ENCODE results near the gene PPP6R3. TPM values are rescaled to one million over a fixed set of nuclear protein-coding genes. Genes with fewer than 3 reads are reported as not detected.
"Not testable (repeated sequence)": the region's sequence is repeated elsewhere in the genome, so short reads cannot be mapped to it uniquely, and the experiment has no call there.

The PPP6R3 gene
- total RNA-seq, 4 donors from 2014 or later: 90.7 to 253 (median 164) TPM

DNA sequence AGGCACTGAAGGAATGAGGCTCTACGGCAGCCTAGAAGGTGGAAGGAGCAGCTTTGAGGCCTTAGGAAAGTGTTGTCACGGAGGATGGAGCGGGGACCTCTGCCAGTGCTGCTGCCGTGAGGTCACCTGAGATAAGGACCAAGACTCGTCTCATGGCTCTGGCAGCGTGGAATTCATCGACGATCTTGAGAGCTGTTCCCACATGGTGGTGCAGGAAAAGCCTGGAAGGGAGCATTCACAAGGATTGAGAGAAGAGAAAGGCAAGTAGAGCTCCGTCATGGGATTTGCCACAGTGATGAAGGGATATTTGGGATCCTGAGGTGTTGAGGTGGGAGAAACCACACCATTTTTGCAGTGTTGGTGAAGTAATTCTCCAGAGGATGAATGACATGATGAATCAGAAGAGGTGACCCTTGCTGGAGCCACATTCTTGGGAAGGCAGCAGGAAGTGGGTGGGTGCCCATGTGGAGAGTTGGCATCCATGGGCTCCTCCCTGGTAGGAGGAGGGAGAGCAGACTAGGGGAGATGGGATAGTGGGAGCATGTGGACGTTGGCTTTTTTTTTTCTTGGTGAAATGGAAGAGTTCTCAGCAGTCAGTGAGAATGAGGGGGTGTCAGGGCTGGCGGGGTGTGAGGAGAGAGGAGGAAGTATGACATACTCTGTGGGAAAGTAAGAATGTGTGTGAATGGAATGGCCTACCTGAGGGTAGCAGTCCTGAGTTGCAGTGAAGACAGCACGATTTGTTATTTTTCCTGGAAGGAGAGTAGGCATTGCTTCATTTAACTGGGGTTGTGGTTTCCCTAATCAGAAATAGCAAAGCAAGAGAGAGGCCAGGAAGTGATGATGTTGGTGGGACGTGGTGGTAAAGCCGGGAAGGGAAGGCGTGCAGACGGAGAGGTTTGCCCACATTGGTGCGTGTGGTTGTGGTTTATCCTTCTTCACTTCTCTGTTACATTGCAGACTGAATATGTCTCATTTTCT lies 11.1 kb downstream of the PPP6R3 start:
- no peak overlapping the region for H3K27ac ChIP-seq
- H3K27me3 ChIP-seq: no peaks in the 10 kb centered on the region
- H3K4me3 ChIP-seq: no peak overlapping the region
- TF ChIP-seq, protein P1, sequence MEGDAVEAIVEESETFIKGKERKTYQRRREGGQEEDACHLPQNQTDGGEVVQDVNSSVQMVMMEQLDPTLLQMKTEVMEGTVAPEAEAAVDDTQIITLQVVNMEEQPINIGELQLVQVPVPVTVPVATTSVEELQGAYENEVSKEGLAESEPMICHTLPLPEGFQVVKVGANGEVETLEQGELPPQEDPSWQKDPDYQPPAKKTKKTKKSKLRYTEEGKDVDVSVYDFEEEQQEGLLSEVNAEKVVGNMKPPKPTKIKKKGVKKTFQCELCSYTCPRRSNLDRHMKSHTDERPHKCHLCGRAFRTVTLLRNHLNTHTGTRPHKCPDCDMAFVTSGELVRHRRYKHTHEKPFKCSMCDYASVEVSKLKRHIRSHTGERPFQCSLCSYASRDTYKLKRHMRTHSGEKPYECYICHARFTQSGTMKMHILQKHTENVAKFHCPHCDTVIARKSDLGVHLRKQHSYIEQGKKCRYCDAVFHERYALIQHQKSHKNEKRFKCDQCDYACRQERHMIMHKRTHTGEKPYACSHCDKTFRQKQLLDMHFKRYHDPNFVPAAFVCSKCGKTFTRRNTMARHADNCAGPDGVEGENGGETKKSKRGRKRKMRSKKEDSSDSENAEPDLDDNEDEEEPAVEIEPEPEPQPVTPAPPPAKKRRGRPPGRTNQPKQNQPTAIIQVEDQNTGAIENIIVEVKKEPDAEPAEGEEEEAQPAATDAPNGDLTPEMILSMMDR (IDR thresholded peaks at IDR 0.05): no peak
- TF ChIP-seq POLR2A (IDR thresholded peaks at IDR 0.05): no peak
- H3K9me3 ChIP-seq: no peaks in the 10 kb centered on the region
- no peak for DNase-seq
- intact Hi-C loops (cut with DNase I; ENCODE audit: low total_unique reads): no loop called here
- H3K4me1 ChIP-seq: peaks cover 16 to 31% of the 10 kb centered on the region in 2 donors
- H3K36me3 ChIP-seq: no peaks in the 10 kb centered on the region

DNA sequence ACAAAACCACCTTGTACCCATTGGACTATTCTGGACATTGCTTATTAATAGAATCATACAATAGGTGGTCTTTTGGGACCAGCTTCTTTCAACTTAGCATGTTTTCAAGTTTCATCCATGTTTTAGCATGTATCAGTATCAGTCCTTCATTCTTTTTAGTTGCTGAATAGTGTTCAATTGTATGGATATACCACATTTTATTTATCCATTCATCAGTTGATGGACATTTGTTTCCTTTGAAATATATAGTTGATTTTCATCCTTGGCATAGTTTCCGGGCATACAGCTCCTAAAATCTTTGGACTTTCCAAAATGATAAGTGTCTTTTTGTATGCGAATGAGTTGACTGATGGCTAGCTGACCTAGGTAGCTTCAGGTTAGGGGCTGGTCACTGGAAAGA lies 12.2 kb downstream of the PPP6R3 start:
- no peak for DNase-seq
- Histone ChIP-seq H3K4me1 (peaks cover 16 to 31% of the 10 kb centered on the region in 2 donors), H3K27ac (no peak overlapping the region), H3K9me3 (no peaks in the 10 kb centered on the region), H3K36me3 (no peaks in the 10 kb centered on the region), H3K27me3 (no peaks in the 10 kb centered on the region), H3K4me3 (no peak overlapping the region)
- intact Hi-C loops (cut with DNase I; ENCODE audit: low total_unique reads): no loop called here
- no peak for TF ChIP-seq POLR2A (IDR thresholded peaks at IDR 0.05)
- TF ChIP-seq, protein P1 (IDR thresholded peaks at IDR 0.05): no peak

DNA sequence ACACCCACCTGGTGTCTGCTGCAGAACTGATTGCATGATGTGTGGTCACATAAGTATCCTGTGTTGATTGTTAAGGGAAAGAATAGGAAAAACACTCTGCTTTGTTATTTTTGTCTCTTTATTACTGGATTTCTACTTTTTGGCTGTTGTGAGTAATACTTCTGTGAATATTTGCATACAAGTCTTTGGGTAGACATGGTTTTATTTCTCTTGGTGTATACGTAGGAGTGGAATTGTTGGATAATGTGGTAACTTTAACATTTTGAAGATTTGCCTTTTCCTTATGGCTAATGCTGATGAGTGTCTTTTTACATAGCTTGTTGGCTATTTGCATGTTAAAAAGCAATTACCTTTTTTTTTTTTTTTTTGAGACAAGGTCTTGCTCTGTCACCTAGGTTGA lies 13.1 kb downstream of the PPP6R3 start:
- TF ChIP-seq, protein P1 (IDR thresholded peaks at IDR 0.05): no peak
- no peak for TF ChIP-seq POLR2A (IDR thresholded peaks at IDR 0.05)
- Histone ChIP-seq H3K36me3 (no peaks in the 10 kb centered on the region), H3K4me3 (no peak overlapping the region), H3K27me3 (no peaks in the 10 kb centered on the region), H3K9me3 (no peaks in the 10 kb centered on the region), H3K27ac (no peak overlapping the region), H3K4me1 (peaks cover 16 to 25% of the 10 kb centered on the region in 2 donors)
- intact Hi-C loops (cut with DNase I; ENCODE audit: low total_unique reads): no loop called here
- no peak for DNase-seq

DNA sequence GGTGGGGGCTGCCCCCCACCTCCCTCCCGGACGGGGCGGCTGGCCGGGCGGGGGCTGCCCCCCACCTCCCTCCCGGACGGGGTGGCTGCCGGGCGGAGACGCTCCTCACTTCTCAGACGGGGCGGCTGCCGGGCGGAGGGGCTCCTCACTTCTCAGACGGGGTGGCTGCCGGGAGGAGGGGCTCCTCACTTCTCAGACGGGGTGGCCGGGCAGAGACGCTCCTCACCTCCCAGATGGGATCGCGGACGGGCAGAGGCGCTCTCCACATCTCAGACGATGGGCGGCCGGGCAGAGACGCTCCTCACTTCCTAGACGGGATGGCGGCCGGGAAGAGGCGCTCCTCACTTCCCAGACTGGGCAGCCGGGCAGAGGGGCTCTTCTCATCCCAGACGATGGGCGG lies 15.1 kb downstream of the PPP6R3 start:
- H3K27me3 ChIP-seq; H3K36me3 ChIP-seq; H3K4me3 ChIP-seq; DNase-seq; H3K9me3 ChIP-seq; H3K27ac ChIP-seq; H3K4me1 ChIP-seq; intact Hi-C loops (cut with DNase I; ENCODE audit: low total_unique reads): not testable (repeated sequence)

DNA sequence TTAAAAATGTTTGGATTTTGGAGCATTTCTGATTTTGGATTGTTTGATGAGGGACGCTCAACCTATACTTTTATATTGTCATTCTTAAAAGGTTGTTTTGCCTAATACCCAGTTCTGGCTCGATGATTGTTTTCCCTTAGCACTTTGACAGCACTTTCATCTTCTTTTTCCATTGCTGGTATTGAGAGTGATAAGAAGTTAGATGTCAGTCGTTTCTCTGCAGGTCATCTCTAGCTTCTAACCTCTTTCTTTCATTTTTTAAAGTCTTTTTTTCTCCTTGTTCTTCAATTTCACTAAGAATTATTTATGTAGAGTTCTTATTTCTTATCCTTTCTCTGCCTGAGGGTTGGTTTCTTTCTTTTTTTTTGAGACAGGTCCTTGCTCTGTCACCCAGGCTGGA lies 18.8 kb downstream of the PPP6R3 start:
- TF ChIP-seq, protein P1 (IDR thresholded peaks at IDR 0.05): no peak
- TF ChIP-seq POLR2A (IDR thresholded peaks at IDR 0.05): no peak
- Histone ChIP-seq H3K27me3 (no peaks in the 10 kb centered on the region), H3K36me3 (no peaks in the 10 kb centered on the region), H3K4me1 (no peaks in the 10 kb centered on the region), H3K9me3 (no peaks in the 10 kb centered on the region), H3K4me3 (no peak overlapping the region), H3K27ac (no peak overlapping the region)
- intact Hi-C loops (cut with DNase I; ENCODE audit: low total_unique reads): no loop called here
- no peak for DNase-seq

Measured in uterus (tissue), 4 donors.